Natural killer cell (primary cell): ENCODE data around the gene LDB2. TPM values are rescaled to one million over a fixed set of nuclear protein-coding genes. Genes with fewer than 3 reads are reported as not detected.
"Not testable (repeated sequence)": the region's sequence is repeated elsewhere in the genome, so short reads cannot be mapped to it uniquely, and the experiment has no call there.

Source experiments
- ATAC-seq, 3 donors: fragments of 150-1000 bp in 2 of 3; fragments of 200-7000 bp in 1 of 3; cut with Tn5 transposase; 1 replicate in 1 of 3; 2 replicates in 2 of 3; pipeline ENCODE4 v1.10.0; 2021; ENCODE audit warnings: mild to moderate bottlenecking in 2 of 3, moderate library complexity in 2 of 3
- DNase-seq, 2 donors: peaks; one replicate each; pipeline versions ENCODE4 v3.0.0 to v3.0.0-alpha.2; 2013 to 2021; ENCODE audit warnings: mixed read lengths in 1 of 2
- H3K27ac ChIP-seq: one replicate; pipeline ENCODE4 v1.5.1; 2013; ENCODE audit warnings: mild to moderate bottlenecking, low read length
- H3K27me3 ChIP-seq: one replicate; pipeline ENCODE4 v1.6.1; 2013; ENCODE audit warnings: low read length; ENCODE audit not compliant: control insufficient read depth, insufficient read depth
- H3K36me3 ChIP-seq: one replicate; pipeline ENCODE4 v1.6.1; 2013; ENCODE audit warnings: low read length; ENCODE audit not compliant: control insufficient read depth, insufficient read depth
- H3K4me1 ChIP-seq: one replicate; pipeline ENCODE4 v1.6.1; 2013; ENCODE audit warnings: low read length; ENCODE audit not compliant: control insufficient read depth, insufficient read depth
- H3K4me3 ChIP-seq: one replicate; pipeline ENCODE4 v1.5.1; 2013; ENCODE audit warnings: low read length
- H3K9me3 ChIP-seq: one replicate; pipeline ENCODE4 v1.6.1; 2013; ENCODE audit warnings: low read length; ENCODE audit not compliant: control insufficient read depth, insufficient read depth
- H3K27ac Mint-ChIP-seq, 2 donors: one replicate each; pipeline ENCODE4 v1.8.0; 2022; ENCODE audit warnings: mild to moderate bottlenecking in 2 of 2, mixed read lengths in 2 of 2, moderate library complexity in 1 of 2
- H3K27me3 Mint-ChIP-seq, 2 donors: one replicate each; pipeline ENCODE4 v1.8.0; 2022; ENCODE audit warnings: low read depth in 2 of 2, mixed read lengths in 2 of 2
- H3K36me3 Mint-ChIP-seq: one replicate; pipeline ENCODE4 v1.8.0; 2022; ENCODE audit warnings: mixed read lengths
- H3K4me1 Mint-ChIP-seq, 2 donors: one replicate each; pipeline ENCODE4 v1.8.0; 2022; ENCODE audit warnings: mixed read lengths in 2 of 2
- H3K4me3 Mint-ChIP-seq: one replicate; pipeline ENCODE4 v1.8.0; 2022; ENCODE audit warnings: mild to moderate bottlenecking, moderate library complexity, mixed read lengths
- H3K9me3 Mint-ChIP-seq, 2 donors: one replicate each; pipeline ENCODE4 v1.8.0; 2022; ENCODE audit warnings: mixed read lengths in 2 of 2
- WGBS: methylation state at CpG from one replicate; pipeline ENCODE4 v1.1.7; 2013; ENCODE audit warnings: missing lambda C conversion rate; ENCODE audit not compliant: insufficient coverage; 5-methylcytosine and 5-hydroxymethylcytosine counted together
- intact Hi-C: fragments of 100-400 bp; cut with micrococcal nuclease; formaldehyde crosslinking; loops from one replicate; pipeline ENCODE4 v1.14.2; 2022
- total RNA-seq, 4 donors: library from RNA; stranded (reverse); fragments of 120-200 nt in 1 of 4; gene quantifications; one replicate each; pipeline versions ENCODE4 v1.2.3 to v1.2.4, GENCODE V29; 2013 to 2022
- TF ChIP-seq, protein P1 (sequence below): fragments of 200-600 bp; IDR thresholded peaks from one replicate; pipeline ENCODE4 v1.8.0; 2022; ENCODE audit warnings: antibody characterized with exemption

Gene LDB2
- total RNA-seq, 3 donors from 2014 or later (not counting 1 experiment from before 2014, with no cell fraction given): 8.2 to 14.2 (median 13.6) TPM

DNA sequence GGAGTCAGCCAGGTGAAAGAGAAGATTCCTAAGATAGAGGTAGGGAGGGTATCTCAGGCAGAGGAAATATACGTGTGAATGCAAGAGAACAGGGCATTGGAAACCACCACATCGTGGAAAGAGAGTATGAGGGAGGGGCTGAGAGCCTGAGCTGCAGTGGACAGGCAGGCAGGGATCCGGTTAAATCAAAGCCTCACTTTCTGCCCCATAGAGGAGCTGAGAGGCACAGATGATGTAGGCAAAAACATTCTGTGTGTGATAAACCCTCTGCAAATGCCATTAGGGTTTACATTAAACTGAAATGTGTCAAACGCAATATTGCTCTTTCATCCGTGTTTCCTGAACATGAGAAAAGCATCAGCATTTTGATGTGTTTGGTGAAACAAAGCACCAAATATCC lies 374.0 kb downstream of the LDB2 start:
- no peaks in the 10 kb centered on the region for H3K27me3 Mint-ChIP-seq
- no peak overlapping the region for H3K27ac Mint-ChIP-seq
- H3K9me3 Mint-ChIP-seq: no peaks in the 10 kb centered on the region
- TF ChIP-seq, protein P1, sequence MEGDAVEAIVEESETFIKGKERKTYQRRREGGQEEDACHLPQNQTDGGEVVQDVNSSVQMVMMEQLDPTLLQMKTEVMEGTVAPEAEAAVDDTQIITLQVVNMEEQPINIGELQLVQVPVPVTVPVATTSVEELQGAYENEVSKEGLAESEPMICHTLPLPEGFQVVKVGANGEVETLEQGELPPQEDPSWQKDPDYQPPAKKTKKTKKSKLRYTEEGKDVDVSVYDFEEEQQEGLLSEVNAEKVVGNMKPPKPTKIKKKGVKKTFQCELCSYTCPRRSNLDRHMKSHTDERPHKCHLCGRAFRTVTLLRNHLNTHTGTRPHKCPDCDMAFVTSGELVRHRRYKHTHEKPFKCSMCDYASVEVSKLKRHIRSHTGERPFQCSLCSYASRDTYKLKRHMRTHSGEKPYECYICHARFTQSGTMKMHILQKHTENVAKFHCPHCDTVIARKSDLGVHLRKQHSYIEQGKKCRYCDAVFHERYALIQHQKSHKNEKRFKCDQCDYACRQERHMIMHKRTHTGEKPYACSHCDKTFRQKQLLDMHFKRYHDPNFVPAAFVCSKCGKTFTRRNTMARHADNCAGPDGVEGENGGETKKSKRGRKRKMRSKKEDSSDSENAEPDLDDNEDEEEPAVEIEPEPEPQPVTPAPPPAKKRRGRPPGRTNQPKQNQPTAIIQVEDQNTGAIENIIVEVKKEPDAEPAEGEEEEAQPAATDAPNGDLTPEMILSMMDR: no peak
- H3K27me3 ChIP-seq: no peaks in the 10 kb centered on the region
- H3K4me3 Mint-ChIP-seq: no peak overlapping the region
- no peaks in the 10 kb centered on the region for H3K4me1 ChIP-seq
- no peaks in the 10 kb centered on the region for H3K4me1 Mint-ChIP-seq
- no peaks in the 10 kb centered on the region for H3K36me3 ChIP-seq
- WGBS: 88% methylated on average over 5 of the region's 5 CpGs
- H3K9me3 ChIP-seq: no peaks in the 10 kb centered on the region
- intact Hi-C loops: no loop called here
- H3K4me3 ChIP-seq: no peak overlapping the region
- no peak overlapping the region for H3K27ac ChIP-seq
- H3K36me3 Mint-ChIP-seq: no peaks in the 10 kb centered on the region
- DNase-seq: no peak
- ATAC-seq: no peak

DNA sequence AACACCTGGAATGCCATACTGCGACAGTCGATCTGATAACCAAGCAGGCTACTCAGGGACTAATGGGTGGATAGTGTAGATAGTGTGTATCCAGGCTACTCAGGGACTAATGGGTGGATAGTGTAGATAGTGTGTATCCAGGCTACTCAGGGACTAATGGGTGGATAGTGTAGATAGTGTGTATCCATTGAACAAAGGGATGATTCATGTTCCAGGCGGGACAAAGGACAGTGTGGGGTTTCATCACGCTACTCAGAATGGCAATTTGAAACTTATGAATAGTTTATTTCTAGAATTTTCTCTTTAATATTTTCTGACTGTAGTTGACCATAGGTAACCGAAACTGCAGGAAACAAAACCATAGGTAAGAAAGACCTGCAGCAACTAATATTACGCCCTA lies 374.9 kb downstream of the LDB2 start:
- 98% methylated on average over 4 of the region's 6 CpGs for WGBS
- H3K9me3 ChIP-seq, H3K4me1 ChIP-seq, H3K4me1 Mint-ChIP-seq, H3K4me3 Mint-ChIP-seq, H3K27ac Mint-ChIP-seq, H3K36me3 ChIP-seq, H3K36me3 Mint-ChIP-seq, H3K4me3 ChIP-seq, H3K27me3 ChIP-seq, intact Hi-C loops, ATAC-seq, H3K27me3 Mint-ChIP-seq, H3K9me3 Mint-ChIP-seq, H3K27ac ChIP-seq, DNase-seq: not testable (repeated sequence)

DNA sequence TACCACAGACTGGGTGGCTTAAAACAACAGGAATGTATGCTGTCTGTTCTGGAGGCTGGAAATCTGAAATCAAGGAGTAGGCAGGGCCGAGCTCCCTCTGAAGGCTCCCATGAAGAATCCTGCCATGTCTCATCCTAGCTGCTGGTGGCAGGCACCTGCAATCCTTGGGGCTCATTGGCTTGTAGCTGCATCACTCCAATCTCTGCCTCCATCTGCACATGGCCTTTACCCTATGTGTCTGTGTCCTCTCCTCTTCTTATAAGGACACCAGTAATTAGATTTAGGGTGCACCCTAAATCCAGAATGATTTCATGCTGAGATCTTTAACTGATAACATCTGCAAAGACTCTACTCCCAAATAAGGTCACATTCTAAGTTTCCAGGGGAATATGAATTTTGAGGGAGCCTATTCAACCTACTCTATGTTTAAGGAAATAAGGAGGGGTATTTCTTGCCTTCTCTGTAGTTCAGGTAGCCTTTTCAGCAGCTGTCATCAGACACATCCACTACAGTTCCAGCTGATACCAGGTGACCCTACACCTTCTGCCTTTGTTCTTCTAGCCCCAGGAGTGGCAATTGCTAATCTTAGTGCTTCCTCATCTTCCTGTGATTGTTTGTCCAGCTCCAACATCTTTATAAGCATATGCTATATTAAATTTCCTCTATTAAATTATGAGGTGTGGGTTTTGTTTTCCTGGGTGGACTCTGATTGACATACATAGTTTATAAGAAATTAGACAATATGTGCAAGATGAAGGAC lies 377.1 kb downstream of the LDB2 start:
- TF ChIP-seq, protein P1: no peak
- Mint-ChIP-seq H3K4me1 (no peaks in the 10 kb centered on the region), H3K36me3 (no peaks in the 10 kb centered on the region), H3K27me3 (no peaks in the 10 kb centered on the region), H3K9me3 (no peaks in the 10 kb centered on the region), H3K4me3 (no peak overlapping the region), H3K27ac (no peak overlapping the region)
- Histone ChIP-seq H3K4me1 (no peaks in the 10 kb centered on the region), H3K27ac (no peak overlapping the region), H3K36me3 (no peaks in the 10 kb centered on the region), H3K9me3 (no peaks in the 10 kb centered on the region), H3K27me3 (no peaks in the 10 kb centered on the region), H3K4me3 (no peak overlapping the region)
- 61% methylated on average over 1 of the region's 1 CpG for WGBS
- ATAC-seq (no peak), DNase-seq (no peak)
- intact Hi-C loops: no loop called here

DNA sequence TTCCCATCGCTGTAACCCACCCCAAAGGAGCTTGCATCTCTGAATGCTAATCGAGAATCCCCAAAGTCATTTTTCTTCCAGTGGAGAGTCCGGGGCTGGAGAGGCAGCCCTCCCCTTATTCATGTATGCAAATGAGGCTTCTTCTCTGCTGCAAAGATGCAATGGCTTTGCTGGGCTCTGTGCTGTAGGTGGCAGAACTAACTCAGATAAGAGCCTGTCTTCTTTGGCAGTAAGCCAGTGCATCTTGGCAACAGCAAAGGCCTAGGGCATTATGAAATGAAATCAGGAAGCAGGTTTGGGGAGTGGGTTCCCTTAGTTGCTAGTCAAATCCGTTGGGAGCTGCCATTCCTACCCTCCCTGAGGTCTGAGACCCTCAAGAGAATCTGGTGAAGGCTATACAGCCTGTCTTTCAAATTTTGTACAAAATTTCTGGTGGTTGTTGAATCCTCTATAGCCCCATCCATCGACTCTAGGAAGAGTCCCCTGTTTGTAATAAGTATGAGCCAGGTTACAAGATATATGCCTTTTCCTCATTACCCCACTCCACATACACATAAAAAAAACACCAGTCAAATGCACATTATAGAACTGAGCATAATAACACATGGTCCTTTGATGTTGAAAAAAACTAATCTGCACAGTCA lies 381.5 kb downstream of the LDB2 start:
- intact Hi-C loops: no loop called here
- Mint-ChIP-seq H3K4me3 (no peak overlapping the region), H3K27me3 (no peaks in the 10 kb centered on the region), H3K4me1 (no peaks in the 10 kb centered on the region), H3K36me3 (no peaks in the 10 kb centered on the region), H3K9me3 (no peaks in the 10 kb centered on the region), H3K27ac (no peak overlapping the region)
- Histone ChIP-seq H3K27ac (no peak overlapping the region), H3K27me3 (no peaks in the 10 kb centered on the region), H3K9me3 (no peaks in the 10 kb centered on the region), H3K36me3 (no peaks in the 10 kb centered on the region), H3K4me3 (no peak overlapping the region), H3K4me1 (no peaks in the 10 kb centered on the region)
- DNase-seq (no peak), ATAC-seq (no peak)
- WGBS: 54% methylated on average over 4 of the region's 5 CpGs
- TF ChIP-seq, protein P1: no peak
